K562 (cell line): ENCODE results near the gene PAXIP1.

Experiments
- CHD4 ChIP-seq: fragments of 200-600 bp; sonication (generic); IDR thresholded peaks from 3 replicates; pipeline ENCODE4 v1.6.1; 2012; ENCODE audit warnings: low read depth, mild to moderate bottlenecking, mixed read lengths, low read length, inconsistent platforms; ENCODE audit not compliant: insufficient read depth, insufficient replicate concordance, poor library complexity, severe bottlenecking
- HOXB6 ChIP-seq: fragments of 250-450 bp; sonication (Bioruptor Pico); IDR thresholded peaks from 2 replicates; pipeline ENCODE4 v1.5.1; 2022; ENCODE audit warnings: mild to moderate bottlenecking, borderline replicate concordance
- NRF1 ChIP-seq, 2 experiments: fragments of 450-650 bp; IDR thresholded peaks in 1 of 2; conservative IDR thresholded peaks in 1 of 2; 2 replicates each; pipeline ENCODE4 v1.6.1; 2014; ENCODE audit warnings: mild to moderate bottlenecking in 2 of 2
- ZFX ChIP-seq: sonication (generic); formaldehyde crosslinking; IDR thresholded peaks from 2 replicates; pipeline ENCODE4 v1.8.0; 2022; ENCODE audit warnings: mild to moderate bottlenecking, missing genetic modification reagents, moderate library complexity
- TF ChIP-seq, protein P1 (sequence below), 3 experiments: IDR thresholded peaks in 2 of 3; conservative IDR thresholded peaks in 1 of 3; 2 replicates each; pipeline ENCODE4 v1.5.1; 2011 to 2012; ENCODE audit warnings: low read length in 3 of 3, mild to moderate bottlenecking in 3 of 3, control low read depth in 2 of 3, improper control_type of control experiment in 1 of 3, inconsistent platforms in 1 of 3, low read depth in 1 of 3, mixed read lengths in 1 of 3, moderate library complexity in 1 of 3; ENCODE audit not compliant: insufficient read depth in 2 of 3
- TF ChIP-seq, protein P2 (sequence below): sonication (generic); formaldehyde crosslinking; IDR thresholded peaks from 2 replicates; pipeline ENCODE4 v1.8.0; 2022; ENCODE audit warnings: mild to moderate bottlenecking, missing genetic modification reagents

DNA sequence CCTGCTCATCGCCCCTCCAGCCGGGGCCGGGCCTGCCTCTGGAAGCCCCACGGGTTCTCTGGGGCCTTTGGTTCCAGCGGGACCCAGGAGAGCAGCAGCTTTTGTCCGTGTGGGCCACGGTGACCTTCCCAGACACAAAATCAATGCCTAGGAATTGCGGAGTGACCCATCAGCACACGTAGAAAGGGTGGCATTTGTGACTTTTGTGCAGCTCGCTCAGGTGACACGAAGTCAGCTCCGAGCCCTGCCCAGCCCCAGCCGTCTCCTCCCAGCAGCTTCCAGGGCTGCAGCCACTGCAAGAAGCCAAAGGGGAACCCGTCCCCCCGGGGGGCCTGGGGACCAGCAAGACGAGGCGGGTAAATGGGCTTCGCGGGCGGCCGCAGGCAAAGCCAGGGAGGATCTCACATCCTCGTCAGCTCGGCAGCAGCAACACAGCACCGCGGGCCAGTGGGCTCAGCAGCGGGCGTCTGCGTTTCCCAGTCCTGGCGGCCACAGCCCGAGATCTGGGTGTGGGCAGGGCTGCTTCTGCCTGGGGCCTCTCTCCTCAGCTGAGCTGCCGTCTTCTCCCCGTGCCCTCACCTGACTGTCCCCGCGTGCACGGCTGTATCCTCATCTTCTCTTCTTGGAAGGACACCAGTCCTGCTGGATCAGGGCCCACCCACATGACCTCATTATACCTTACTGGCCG, 88.5 kb downstream of the PAXIP1 start:
- TF ChIP-seq, protein P1, sequence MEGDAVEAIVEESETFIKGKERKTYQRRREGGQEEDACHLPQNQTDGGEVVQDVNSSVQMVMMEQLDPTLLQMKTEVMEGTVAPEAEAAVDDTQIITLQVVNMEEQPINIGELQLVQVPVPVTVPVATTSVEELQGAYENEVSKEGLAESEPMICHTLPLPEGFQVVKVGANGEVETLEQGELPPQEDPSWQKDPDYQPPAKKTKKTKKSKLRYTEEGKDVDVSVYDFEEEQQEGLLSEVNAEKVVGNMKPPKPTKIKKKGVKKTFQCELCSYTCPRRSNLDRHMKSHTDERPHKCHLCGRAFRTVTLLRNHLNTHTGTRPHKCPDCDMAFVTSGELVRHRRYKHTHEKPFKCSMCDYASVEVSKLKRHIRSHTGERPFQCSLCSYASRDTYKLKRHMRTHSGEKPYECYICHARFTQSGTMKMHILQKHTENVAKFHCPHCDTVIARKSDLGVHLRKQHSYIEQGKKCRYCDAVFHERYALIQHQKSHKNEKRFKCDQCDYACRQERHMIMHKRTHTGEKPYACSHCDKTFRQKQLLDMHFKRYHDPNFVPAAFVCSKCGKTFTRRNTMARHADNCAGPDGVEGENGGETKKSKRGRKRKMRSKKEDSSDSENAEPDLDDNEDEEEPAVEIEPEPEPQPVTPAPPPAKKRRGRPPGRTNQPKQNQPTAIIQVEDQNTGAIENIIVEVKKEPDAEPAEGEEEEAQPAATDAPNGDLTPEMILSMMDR (IDR thresholded peaks at IDR 0.05 in 2 of 3, conservative IDR thresholded peaks at IDR 0.05 in 1 of 3; ENCODE audit: insufficient read depth in 2 of 3, low read depth in 1 of 3, low read length in 3 of 3): no peak
- no peak for TF ChIP-seq HOXB6
- TF ChIP-seq ZFX (CRISPR knock-in tag): no peak
- no peak for TF ChIP-seq CHD4
- no peak for TF ChIP-seq NRF1 (conservative IDR thresholded peaks at IDR 0.05 in 1 of 2, IDR thresholded peaks at IDR 0.05 in 1 of 2)
- TF ChIP-seq, protein P2, sequence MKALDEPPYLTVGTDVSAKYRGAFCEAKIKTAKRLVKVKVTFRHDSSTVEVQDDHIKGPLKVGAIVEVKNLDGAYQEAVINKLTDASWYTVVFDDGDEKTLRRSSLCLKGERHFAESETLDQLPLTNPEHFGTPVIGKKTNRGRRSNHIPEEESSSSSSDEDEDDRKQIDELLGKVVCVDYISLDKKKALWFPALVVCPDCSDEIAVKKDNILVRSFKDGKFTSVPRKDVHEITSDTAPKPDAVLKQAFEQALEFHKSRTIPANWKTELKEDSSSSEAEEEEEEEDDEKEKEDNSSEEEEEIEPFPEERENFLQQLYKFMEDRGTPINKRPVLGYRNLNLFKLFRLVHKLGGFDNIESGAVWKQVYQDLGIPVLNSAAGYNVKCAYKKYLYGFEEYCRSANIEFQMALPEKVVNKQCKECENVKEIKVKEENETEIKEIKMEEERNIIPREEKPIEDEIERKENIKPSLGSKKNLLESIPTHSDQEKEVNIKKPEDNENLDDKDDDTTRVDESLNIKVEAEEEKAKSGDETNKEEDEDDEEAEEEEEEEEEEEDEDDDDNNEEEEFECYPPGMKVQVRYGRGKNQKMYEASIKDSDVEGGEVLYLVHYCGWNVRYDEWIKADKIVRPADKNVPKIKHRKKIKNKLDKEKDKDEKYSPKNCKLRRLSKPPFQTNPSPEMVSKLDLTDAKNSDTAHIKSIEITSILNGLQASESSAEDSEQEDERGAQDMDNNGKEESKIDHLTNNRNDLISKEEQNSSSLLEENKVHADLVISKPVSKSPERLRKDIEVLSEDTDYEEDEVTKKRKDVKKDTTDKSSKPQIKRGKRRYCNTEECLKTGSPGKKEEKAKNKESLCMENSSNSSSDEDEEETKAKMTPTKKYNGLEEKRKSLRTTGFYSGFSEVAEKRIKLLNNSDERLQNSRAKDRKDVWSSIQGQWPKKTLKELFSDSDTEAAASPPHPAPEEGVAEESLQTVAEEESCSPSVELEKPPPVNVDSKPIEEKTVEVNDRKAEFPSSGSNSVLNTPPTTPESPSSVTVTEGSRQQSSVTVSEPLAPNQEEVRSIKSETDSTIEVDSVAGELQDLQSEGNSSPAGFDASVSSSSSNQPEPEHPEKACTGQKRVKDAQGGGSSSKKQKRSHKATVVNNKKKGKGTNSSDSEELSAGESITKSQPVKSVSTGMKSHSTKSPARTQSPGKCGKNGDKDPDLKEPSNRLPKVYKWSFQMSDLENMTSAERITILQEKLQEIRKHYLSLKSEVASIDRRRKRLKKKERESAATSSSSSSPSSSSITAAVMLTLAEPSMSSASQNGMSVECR: no peak
